Measurements from ENCODE around the gene TRAM2. TPM values are rescaled to one million over a fixed set of nuclear protein-coding genes. Genes with fewer than 3 reads are reported as not detected.

The TRAM2 gene
- 33.5 to 44.9 TPM (median 41.2 TPM) in 5 replicates for total RNA-seq (2022; extraction: Qiagen RNA extraction)

GRCh38 chr6:52577022-52577777 is at the start of gene TRAM2:
TSS of gene TRAM2 (minus strand) at chr6:52577060. CDS start at chr6:52576915, 145 bp downstream.

Other genes with a start within 250 kb of the TRAM2 start
- 1.0 to 1.5 TPM (median 1.3 TPM) in 5 replicates for gene PAQR8, start 214.9 kb downstream of the TRAM2 start, total RNA-seq (2022; extraction: Qiagen RNA extraction)
- gene EFHC1, start 156.7 kb downstream of the TRAM2 start, total RNA-seq (2022; extraction: Qiagen RNA extraction), result 8.9 to 11.3 TPM (median 10.9 TPM) in 5 replicates
- gene TMEM14A, start 94.1 kb upstream of the TRAM2 start, total RNA-seq (2022; extraction: Qiagen RNA extraction), result 31.2 to 46.1 TPM (median 33.0 TPM) in 5 replicates
- gene GSTA2, start 186.4 kb upstream of the TRAM2 start, total RNA-seq (2022; extraction: Qiagen RNA extraction), result not detected in 5 replicates
- gene GSTA1, start 226.8 kb upstream of the TRAM2 start, total RNA-seq (2022; extraction: Qiagen RNA extraction), result 0.11 TPM in 1 of 5 replicates, not detected in the others

Data from A549 treated with dexamethasone at 1 μM for 4 hours (cell line).